GM18511 (cell line): ENCODE data around the gene SEMA5B.

Source experiments
- ATAC-seq: cut with Tn5 transposase; IDR thresholded peaks from one replicate; pipeline ENCODE4 v1.9.1; 2021; ENCODE audit warnings: mild to moderate bottlenecking, moderate library complexity; ENCODE audit not compliant: unreplicated experiment

SEMA5B gene

DNA sequence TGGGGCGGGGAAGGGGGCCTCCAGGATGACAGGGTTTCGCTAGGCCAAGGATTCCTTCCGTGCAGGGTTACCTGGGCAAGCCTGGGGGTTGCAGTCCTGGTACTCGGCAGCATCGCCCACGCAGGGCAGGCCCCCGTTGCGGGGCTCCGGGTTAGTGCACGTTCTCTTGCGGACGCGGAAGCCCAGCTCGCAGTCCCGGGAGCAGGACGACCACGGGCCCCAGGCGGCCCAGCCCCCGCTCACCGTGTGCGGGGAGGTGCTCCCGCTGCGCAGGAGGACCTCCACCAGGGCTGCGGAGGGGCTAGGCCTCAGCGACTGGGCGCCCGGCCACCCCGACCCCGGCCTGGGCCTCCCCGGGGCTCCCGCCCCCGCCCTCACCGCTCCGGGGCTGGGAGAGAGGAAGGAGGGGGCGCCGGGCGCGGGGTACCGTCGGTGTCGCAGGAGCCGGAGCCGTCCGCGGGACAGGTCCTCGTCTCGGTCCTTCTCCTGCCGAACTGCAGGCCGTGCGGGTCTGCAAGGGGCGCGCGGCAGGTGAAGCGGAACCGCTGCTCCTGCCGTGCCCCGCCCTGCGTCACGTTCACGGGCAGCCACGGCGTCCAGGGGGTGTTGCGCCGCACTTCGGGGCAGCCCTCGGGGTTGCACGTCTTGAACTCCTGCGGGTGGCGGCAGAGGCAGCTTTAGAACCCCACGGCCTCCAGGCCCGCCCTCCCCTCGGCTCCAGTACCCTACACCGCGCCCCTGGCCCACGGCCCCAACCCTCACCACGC lies 114.6 kb downstream of the SEMA5B start:
- ATAC-seq, result no peak

DNA sequence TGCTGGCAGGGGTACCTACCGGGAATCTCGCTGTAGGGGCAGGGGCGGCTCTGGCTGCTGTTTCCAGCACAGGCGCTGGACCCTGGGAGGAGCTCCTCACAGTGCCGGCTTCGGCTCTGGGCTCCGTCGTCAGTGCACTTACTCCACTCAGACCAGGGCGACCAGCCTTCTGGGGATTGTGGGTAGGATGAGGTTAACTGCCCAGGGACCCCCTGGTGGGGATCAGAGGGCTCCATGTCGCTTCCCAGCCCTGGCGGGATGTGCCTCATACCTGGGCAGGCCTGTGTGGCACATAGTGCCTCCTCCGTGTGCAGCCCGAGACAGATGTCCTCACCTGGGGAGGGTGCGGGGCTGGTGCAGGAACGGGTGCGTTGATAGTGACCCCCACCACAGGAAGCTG lies 115.7 kb downstream of the SEMA5B start:
- ATAC-seq, result no peak

- no peak for ATAC-seq
Observed at GRCh38 chr3:122908251-122908650, 119.3 kb downstream of the SEMA5B start.

DNA sequence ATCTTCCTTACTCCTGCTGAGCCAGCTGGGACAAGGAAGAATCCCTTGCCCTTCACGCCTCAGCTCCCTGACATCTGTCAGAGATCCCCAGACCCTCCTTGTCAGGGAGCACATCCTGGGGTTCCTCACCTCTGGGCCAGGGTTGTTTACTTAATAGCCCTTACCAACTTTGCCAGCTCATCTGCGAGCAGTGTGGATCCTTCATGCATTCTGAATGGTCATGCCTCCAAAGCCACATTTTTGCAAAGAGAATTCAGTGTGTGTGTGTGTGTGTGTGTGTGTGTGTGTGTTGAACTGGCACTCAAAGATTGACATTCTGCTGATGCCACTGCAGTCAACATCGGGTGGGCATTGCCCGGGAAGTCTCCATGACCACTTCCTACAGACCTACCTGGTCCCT lies 120.1 kb downstream of the SEMA5B start:
- ATAC-seq, result no peak

DNA sequence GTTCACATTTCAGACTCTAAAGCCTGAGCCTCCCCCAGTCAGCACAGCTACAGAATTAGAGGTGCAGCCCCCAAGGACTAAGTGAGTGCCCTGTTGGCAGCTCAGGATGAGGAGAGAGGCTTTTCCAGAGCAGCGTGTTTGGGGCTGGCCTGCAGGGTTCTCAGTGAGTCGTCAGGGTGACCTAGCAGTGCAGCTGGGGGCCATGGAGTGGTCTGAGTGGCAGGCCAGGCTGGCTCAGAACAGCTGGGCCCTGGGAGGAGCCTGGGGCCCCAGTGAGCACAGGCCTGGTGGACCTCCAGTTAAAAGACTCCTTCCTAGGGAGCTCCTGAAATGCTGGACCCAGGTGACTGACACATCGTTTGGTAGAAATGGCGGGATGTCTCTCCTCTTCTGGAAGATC lies 124.4 kb downstream of the SEMA5B start:
- ATAC-seq, result no peak

DNA sequence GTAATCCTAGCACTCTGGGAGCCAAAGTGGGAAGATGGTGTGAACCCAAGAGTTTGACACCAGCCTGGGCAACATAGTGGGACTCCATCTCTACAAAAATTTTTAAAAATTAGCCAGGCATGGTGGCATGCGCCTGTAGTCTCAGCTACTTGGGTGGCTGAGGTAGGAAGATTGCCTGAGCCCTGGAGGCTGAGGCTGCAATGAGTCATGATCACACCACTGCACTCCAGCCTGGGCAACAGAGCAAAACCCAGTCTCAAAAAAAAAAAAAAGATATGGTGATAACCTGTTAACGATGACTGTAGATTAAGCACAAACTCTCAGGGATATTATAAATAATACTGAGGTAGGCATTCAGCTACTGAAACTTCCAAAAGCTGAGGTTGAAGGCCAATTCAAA lies 125.2 kb downstream of the SEMA5B start:
- no peak for ATAC-seq

DNA sequence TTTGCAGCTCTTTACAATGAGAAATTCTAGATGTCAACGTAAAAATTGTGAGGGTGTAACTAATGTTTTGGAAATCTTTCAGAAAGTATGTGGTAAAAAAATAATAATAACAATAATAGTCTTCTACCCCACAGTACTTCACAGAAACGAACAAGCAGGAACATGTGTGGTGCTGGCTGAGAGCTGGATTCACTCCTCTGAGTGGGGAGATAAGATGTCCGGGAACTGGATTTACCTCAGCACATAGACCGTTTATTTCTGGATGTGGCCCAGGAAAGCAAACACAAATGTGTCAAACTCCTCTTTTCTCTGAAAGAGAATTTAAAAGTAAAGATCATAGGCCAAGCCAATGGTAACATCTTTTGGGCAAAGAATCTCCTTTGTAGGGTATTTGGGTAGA lies 129.3 kb downstream of the SEMA5B start:
- ATAC-seq, result no peak

GRCh38 chr3:122893754-122894668 lies 133.6 kb downstream of the SEMA5B start:
- ATAC-seq, result no peak

DNA sequence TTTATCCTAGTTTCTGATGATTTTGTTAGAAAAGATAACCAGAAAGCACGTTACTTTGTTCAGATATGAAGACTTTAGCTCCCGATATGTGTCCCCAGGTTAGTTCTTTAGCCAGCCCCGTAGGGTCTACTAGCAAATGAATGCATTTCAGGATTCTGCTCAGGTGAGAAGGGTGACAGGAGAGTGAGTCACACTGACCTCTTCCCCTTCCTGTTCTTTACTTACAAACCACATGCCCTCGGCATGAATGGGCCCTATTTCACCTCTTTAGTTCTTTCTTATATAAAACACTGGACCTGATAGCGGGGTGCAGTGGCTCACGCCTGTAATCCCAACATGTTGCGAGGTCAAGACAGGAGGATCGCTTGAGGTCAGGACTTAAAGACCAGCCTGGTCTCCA lies 134.3 kb downstream of the SEMA5B start:
- ATAC-seq, result peak; percentile 56

DNA sequence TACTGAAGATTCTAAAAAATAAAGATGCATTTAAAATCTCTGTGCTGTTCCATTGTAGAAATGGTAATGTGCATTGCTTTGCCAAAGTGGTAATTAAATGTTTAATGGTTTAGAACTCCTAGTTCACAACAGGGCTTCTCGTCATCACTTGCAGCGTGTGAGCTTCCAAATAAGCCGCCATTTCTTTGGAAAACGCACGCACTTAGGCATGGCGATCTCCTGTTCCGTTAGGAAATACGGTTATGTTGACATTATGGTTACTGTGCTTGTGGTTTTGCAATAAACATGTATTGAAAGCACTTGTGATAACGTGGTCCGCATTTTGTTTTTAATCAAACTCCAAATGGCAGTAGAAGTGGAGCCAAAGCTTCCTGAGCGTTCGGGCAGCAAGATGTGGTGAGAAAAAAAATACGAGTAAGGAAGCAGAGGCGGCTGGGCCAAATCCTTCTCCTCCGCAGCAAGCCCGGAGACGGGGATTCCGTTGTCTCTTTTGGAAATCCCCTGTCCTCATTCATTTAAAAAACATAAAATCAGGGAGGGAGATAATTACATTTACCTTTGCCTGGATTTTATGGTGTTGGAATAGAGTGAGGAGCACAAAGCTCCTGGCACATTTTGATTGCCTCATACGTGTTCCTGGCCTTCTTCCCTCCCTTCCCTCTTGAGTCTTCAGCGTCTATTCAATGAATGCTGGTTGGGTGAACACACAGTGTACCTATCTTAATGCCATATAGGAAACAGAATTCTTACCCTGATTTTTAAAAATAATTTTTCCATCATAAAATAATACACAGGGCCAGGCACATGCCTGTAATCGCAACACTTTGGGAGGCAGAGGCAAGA lies 135.2 kb downstream of the SEMA5B start:
- ATAC-seq, result no peak

DNA sequence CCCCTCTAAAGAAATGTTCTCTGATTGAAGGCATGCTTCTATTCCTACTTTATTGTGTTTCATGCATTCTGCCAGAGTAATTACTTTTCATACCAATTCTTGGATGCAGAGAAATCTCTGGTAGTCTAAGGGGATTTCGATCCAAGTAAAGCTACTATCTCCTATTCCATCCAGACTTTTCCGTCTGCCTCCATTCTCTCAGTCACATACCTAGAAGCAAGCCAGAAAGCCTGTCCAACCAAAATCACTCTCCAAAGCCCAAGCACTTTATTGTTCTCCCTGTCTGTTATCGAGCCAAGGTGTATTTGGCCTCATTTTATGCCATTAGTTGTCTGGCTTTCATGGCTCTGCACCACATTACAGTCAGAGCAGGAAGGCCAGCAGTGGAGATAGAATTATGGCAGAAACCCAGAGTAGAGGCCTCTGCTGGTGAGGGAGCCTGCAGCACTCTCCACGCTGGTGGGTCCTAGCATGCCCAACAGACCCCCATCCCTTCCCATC lies 136.8 kb downstream of the SEMA5B start:
- no peak for ATAC-seq

GRCh38 chr3:122890077-122890719 lies 137.4 kb downstream of the SEMA5B start:
- ATAC-seq, result peak; percentile 83

- ATAC-seq, result no peak
Observed at GRCh38 chr3:122886946-122887345, 140.6 kb downstream of the SEMA5B start.

GRCh38 chr3:122886251-122886650 lies 141.3 kb downstream of the SEMA5B start:
- no peak for ATAC-seq

DNA sequence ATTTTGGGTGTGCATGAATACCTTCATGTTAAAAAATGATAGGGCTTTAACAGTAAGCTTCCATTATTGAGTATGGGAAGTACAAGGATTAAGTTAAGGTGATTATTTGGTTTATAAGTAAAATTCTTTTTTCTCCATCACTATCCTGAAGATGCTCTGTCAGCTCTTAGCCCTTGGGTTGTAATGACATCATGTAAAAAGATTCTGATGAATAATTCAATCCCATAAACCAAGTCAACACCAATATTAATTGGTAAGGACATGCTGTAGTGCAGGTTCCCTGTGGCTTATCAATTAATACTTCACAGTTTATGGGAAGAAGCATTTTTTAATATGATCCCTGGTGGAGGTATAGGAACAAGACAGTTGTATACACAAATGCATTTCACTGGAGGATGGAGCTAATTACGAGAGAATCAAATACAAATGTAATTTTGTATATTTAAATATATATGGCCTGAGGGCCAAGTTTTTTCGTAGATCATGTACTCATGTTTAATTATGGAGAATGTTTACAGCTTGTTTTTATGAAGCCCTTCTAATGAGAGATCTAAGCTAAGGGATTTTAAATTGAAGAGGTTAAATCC lies 145.1 kb downstream of the SEMA5B start:
- no peak for ATAC-seq

GRCh38 chr3:122880624-122881023 lies 146.9 kb downstream of the SEMA5B start:
- no peak for ATAC-seq

DNA sequence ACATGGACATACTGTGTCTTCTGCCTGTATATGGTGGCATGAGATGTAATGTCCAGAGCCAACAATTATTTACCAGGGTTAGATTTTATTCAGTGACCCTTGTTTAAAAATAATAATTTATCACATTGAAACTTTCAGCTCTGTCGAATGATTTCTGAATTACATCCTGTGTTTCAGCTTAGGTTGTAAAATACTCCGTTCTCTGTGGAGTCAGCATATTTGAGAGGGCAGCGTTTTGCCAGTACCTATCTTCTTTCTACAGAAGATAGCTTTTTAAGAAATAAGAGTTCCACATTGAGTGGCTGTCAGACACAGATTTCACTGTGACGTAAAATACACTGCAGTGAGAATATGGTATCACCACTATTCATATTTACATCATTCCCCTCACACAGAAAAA lies 147.4 kb downstream of the SEMA5B start:
- ATAC-seq, result no peak

GRCh38 chr3:122875547-122876127 lies 151.9 kb downstream of the SEMA5B start:
- no peak for ATAC-seq

DNA sequence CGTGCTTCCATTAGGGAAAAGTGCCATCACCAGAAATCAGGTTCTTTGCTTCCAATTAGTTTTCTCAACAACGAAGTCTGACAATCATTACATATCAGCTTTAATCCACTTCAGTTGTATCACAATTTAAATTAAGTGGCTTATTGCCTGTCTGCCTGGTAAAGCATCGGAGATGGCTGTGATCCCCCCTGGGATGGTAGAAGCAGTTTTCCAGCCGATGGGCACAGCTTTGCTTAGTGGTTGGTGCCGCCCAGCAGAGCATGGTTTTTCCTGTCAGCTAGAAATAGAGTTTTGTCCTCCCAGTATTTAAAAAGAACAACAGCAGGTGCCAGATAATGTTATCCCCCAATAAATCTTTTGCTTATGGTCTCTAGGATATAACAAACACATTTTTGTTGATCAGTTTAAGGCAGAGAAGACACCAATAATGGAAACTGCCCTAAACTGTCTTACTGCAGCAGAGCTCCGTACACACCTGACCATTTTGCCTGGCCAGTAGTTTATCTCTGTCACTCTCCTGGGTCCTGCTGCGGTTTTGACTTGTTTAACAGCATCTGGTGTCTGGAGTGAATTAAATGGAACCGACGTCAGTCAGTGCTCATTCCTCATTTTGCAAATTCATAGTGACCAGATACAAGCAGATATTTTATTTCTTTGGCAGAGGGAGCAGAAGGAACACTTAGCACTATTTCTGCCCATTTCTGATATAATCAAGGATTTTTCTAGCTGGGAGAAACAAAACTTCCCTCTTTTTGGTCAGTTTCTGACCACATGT lies 153.6 kb downstream of the SEMA5B start:
- ATAC-seq, result no peak
